ENCODE data around the gene ST6GALNAC2. TPM values are rescaled to one million over a fixed set of nuclear protein-coding genes. Genes with fewer than 3 reads are reported as not detected.
"Not testable (repeated sequence)": the region's sequence is repeated elsewhere in the genome, so short reads cannot be mapped to it uniquely, and the experiment has no call there.

Gene ST6GALNAC2
- total RNA-seq, 2 donors from 2014 or later: 3.0 to 3.1 TPM

GRCh38 chr17:76560877-76561221, 24.8 kb downstream of the ST6GALNAC2 start:
- DNase-seq (ENCODE audit: low spot score): no peak
- intact Hi-C loops (cut with DNase I): no loop called here

GRCh38 chr17:76560036-76560876, 25.4 kb downstream of the ST6GALNAC2 start:
- DNase-seq (ENCODE audit: low spot score): no peak
- intact Hi-C loops (cut with DNase I): no loop called here

- DNase-seq (ENCODE audit: low spot score); intact Hi-C loops (cut with DNase I): not testable (repeated sequence)
These were observed 26.2 kb downstream of the ST6GALNAC2 start for GRCh38 chr17:76559460-76559859.

GRCh38 chr17:76558198-76559095, 27.2 kb downstream of the ST6GALNAC2 start:
- intact Hi-C loops (cut with DNase I): no loop called here
- no peak for DNase-seq (ENCODE audit: low spot score)

- DNase-seq (ENCODE audit: low spot score): peak; percentile 98
- intact Hi-C loops (cut with DNase I): no loop called here
These were observed 28.1 kb downstream of the ST6GALNAC2 start for GRCh38 chr17:76557368-76558197.

GRCh38 chr17:76556765-76557367, 28.8 kb downstream of the ST6GALNAC2 start:
- DNase-seq (ENCODE audit: low spot score): no peak
- intact Hi-C loops (cut with DNase I): no loop called here

- intact Hi-C loops (cut with DNase I): no loop called here
These were observed 31.5 kb downstream of the ST6GALNAC2 start for GRCh38 chr17:76554131-76554530.

GRCh38 chr17:76553178-76553908, 32.3 kb downstream of the ST6GALNAC2 start:
- no peak for DNase-seq (ENCODE audit: low spot score)
- intact Hi-C loops (cut with DNase I): no loop called here

More at GRCh38 chr17:76554131-76554530, 31.5 kb downstream of the ST6GALNAC2 start:
- no peak for DNase-seq (ENCODE audit: low spot score)

- intact Hi-C loops (cut with DNase I): no loop called here
- DNase-seq (ENCODE audit: low spot score): no peak
These were observed 34.0 kb downstream of the ST6GALNAC2 start for GRCh38 chr17:76551685-76552084.

- no peak for DNase-seq (ENCODE audit: low spot score)
- intact Hi-C loops (cut with DNase I): no loop called here
These were observed 34.7 kb downstream of the ST6GALNAC2 start for GRCh38 chr17:76550712-76551615.

GRCh38 chr17:76549539-76549938, 36.1 kb downstream of the ST6GALNAC2 start:
- intact Hi-C loops (cut with DNase I): no loop called here

GRCh38 chr17:76549215-76549518, 36.5 kb downstream of the ST6GALNAC2 start:
- DNase-seq (ENCODE audit: low spot score): no peak
- intact Hi-C loops (cut with DNase I): no loop called here

More at GRCh38 chr17:76549539-76549938, 36.1 kb downstream of the ST6GALNAC2 start:
- DNase-seq (ENCODE audit: low spot score): no peak

- intact Hi-C loops (cut with DNase I): no loop called here
These were observed 37.1 kb downstream of the ST6GALNAC2 start for GRCh38 chr17:76548378-76549214.

GRCh38 chr17:76547642-76548202, 37.9 kb downstream of the ST6GALNAC2 start:
- no peak for DNase-seq (ENCODE audit: low spot score)
- intact Hi-C loops (cut with DNase I): no loop called here

More at GRCh38 chr17:76548378-76549214, 37.1 kb downstream of the ST6GALNAC2 start:
- DNase-seq (ENCODE audit: low spot score): no peak

- intact Hi-C loops (cut with DNase I): no loop called here
- DNase-seq (ENCODE audit: low spot score): no peak
These were observed 38.4 kb downstream of the ST6GALNAC2 start for GRCh38 chr17:76547183-76547641.

GRCh38 chr17:76546556-76547182, 39.0 kb downstream of the ST6GALNAC2 start:
- intact Hi-C loops (cut with DNase I): no loop called here
- no peak for DNase-seq (ENCODE audit: low spot score)
